DOHH2 (cell line): ENCODE measurements around the gene SMPDL3A.

ENCODE experiments used
- H3F3A ChIP-seq: fragments of 200-600 bp; sonication (generic), shearing (Covaris generic); 2 replicates; pipeline ENCODE4 v1.6.0; 2016; ENCODE audit warnings: antibody characterized with exemption, mild to moderate bottlenecking; ENCODE audit not compliant: control insufficient read depth, insufficient read depth
- H3K27ac ChIP-seq: fragments of 200-600 bp; sonication (generic); 2 replicates; pipeline ENCODE4 v1.5.1; 2014; ENCODE audit warnings: low read depth, mild to moderate bottlenecking, low read length, moderate library complexity
- H3K27me3 ChIP-seq: fragments of 200-600 bp; sonication (generic); 2 replicates; pipeline ENCODE4 v1.6.1; 2014; ENCODE audit warnings: mild to moderate bottlenecking, low read length, mixed read lengths; ENCODE audit not compliant: control insufficient read depth
- H3K36me3 ChIP-seq: fragments of 200-600 bp; sonication (generic); 2 replicates; pipeline ENCODE4 v1.6.1; 2014; ENCODE audit warnings: mild to moderate bottlenecking, low read length, moderate library complexity, mixed read lengths; ENCODE audit not compliant: control insufficient read depth
- H3K4me1 ChIP-seq: fragments of 200-600 bp; sonication (generic); 2 replicates; pipeline ENCODE4 v1.6.1; 2014; ENCODE audit warnings: mild to moderate bottlenecking, low read length, mixed read lengths; ENCODE audit not compliant: control insufficient read depth
- H3K4me2 ChIP-seq: fragments of 200-600 bp; sonication (generic); 2 replicates; pipeline ENCODE4 v1.6.0; 2014; ENCODE audit warnings: mild to moderate bottlenecking, low read length, moderate library complexity
- H3K4me3 ChIP-seq: fragments of 200-600 bp; sonication (generic); 2 replicates; pipeline ENCODE4 v1.5.1; 2014; ENCODE audit warnings: mild to moderate bottlenecking, low read length, mixed read lengths
- H3K79me2 ChIP-seq: fragments of 200-600 bp; sonication (generic); 2 replicates; pipeline ENCODE4 v1.6.1; 2014; ENCODE audit warnings: mild to moderate bottlenecking, low read length, mixed read lengths; ENCODE audit not compliant: control insufficient read depth
- H3K9me2 ChIP-seq: fragments of 200-600 bp; sonication (generic); replicated peaks from 2 replicates; pipeline ENCODE4 v1.6.1; 2014; ENCODE audit warnings: mild to moderate bottlenecking, low read length, mixed read lengths; ENCODE audit not compliant: control insufficient read depth
- H3K9me3 ChIP-seq: fragments of 200-600 bp; sonication (generic); 2 replicates; pipeline ENCODE4 v1.6.1; 2014; ENCODE audit warnings: antibody characterized with exemption, low read length, mixed read lengths; ENCODE audit not compliant: control insufficient read depth, insufficient read depth
- H4K20me1 ChIP-seq: fragments of 200-600 bp; sonication (generic); 2 replicates; pipeline ENCODE4 v1.6.0; 2014; ENCODE audit warnings: low read depth, mild to moderate bottlenecking, antibody characterized with exemption, low read length, moderate library complexity; ENCODE audit not compliant: control insufficient read depth, insufficient read depth
- CTCF ChIP-seq: fragments of 200-600 bp; sonication (generic); IDR thresholded peaks from one replicate; pipeline ENCODE4 v1.5.1; 2014; ENCODE audit warnings: antibody characterized with exemption, mild to moderate bottlenecking, low read depth, low read length; ENCODE audit not compliant: poor library complexity, severe bottlenecking
- EZH2phosphoT487 ChIP-seq: fragments of 200-600 bp; sonication (generic); IDR thresholded peaks from 2 replicates; pipeline ENCODE4 v1.6.1; 2017; ENCODE audit warnings: borderline replicate concordance, mild to moderate bottlenecking, antibody characterized with exemption, low read length, moderate library complexity, mixed read lengths

Gene SMPDL3A

GRCh38 chr6:122791310-122791679 is 2.2 kb downstream of the SMPDL3A start:
- H3K9me3 ChIP-seq: no peaks in the 10 kb centered on the region
- H4K20me1 ChIP-seq: no peaks in the 10 kb centered on the region
- no peaks in the 10 kb centered on the region for H3F3A ChIP-seq
- H3K4me3 ChIP-seq: no peak overlapping the region
- no peaks in the 10 kb centered on the region for H3K79me2 ChIP-seq
- H3K27ac ChIP-seq: no peak overlapping the region
- no peak overlapping the region for H3K4me2 ChIP-seq
- no peaks in the 10 kb centered on the region for H3K9me2 ChIP-seq
- no peaks in the 10 kb centered on the region for H3K36me3 ChIP-seq
- H3K27me3 ChIP-seq: peaks cover 32% of the 10 kb centered on the region
- TF ChIP-seq CTCF (no peak), EZH2phosphoT487 (no peak)
- no peaks in the 10 kb centered on the region for H3K4me1 ChIP-seq

GRCh38 chr6:122792766-122793165 is 3.7 kb downstream of the SMPDL3A start:
- H3K4me3 ChIP-seq: no peak overlapping the region
- H3K36me3 ChIP-seq: no peaks in the 10 kb centered on the region
- no peak for TF ChIP-seq CTCF
- no peak for TF ChIP-seq EZH2phosphoT487
- no peaks in the 10 kb centered on the region for H3K79me2 ChIP-seq
- H3K9me2 ChIP-seq: no peaks in the 10 kb centered on the region
- H3K4me2 ChIP-seq: no peak overlapping the region
- H3K27ac ChIP-seq: no peak overlapping the region
- H3K9me3 ChIP-seq: no peaks in the 10 kb centered on the region
- no peaks in the 10 kb centered on the region for H3K4me1 ChIP-seq
- peaks cover 32% of the 10 kb centered on the region for H3K27me3 ChIP-seq
- H4K20me1 ChIP-seq: no peaks in the 10 kb centered on the region
- H3F3A ChIP-seq: no peaks in the 10 kb centered on the region

- Histone ChIP-seq H3K4me3 (no peak overlapping the region), H3K9me3 (no peaks in the 10 kb centered on the region), H3K79me2 (no peaks in the 10 kb centered on the region), H3K9me2 (no peaks in the 10 kb centered on the region), H3K27me3 (no peaks in the 10 kb centered on the region), H3F3A (no peaks in the 10 kb centered on the region), H3K36me3 (no peaks in the 10 kb centered on the region), H3K27ac (no peak overlapping the region), H4K20me1 (no peaks in the 10 kb centered on the region), H3K4me1 (no peaks in the 10 kb centered on the region), H3K4me2 (no peak overlapping the region)
- no peak for TF ChIP-seq EZH2phosphoT487
- TF ChIP-seq CTCF: no peak
These were observed 8.5 kb downstream of the SMPDL3A start for GRCh38 chr6:122797537-122797936.
